GM21825 (cell line): ENCODE data around the gene METTL2A.
"Not testable (repeated sequence)": the region's sequence is repeated elsewhere in the genome, so short reads cannot be mapped to it uniquely, and the experiment has no call there.

Experiments used
- ATAC-seq: cut with Tn5 transposase; IDR thresholded peaks from one replicate; pipeline ENCODE4 v1.9.1; 2021; ENCODE audit warnings: mild to moderate bottlenecking, moderate library complexity; ENCODE audit not compliant: unreplicated experiment

The METTL2A gene

DNA sequence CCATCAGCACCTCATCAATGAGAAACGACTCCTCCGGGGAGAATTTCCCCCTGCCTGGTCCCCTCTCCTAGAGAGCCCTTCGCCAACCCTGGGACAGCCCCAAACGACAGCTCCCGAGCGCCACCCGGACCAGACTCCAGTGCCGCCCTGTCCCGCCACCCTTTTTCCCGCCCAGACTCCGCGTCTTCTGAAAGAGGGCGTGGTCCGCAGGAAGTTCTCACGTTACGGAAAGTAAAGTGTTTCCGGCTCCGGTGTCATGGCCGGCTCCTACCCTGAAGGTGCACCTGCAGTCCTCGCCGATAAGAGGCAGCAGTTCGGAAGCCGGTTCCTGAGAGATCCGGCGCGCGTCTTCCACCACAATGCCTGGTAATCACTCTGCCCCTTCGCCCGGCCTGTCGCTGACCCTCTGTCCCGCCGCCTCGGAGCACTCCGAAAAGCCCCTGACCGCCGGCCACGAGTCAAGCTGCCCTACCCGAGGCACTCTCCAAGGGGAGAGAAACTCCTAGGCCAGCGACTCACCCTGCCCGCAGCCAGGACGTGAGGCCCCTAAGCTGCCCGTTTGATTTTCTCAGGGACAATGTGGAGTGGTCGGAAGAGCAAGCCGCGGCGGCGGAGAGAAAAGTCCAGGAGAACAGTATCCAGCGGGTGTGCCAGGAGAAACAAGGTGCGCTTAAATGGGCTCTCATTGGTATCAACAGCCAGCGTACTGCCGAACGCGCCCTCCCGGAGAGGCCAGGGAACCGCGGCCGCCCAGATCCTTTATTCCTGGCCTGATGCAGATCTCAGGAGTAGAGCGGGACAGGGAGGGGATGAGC lies at the start of gene METTL2A:
Gene METTL2A, plus strand, starts transcription at position 251 of the 815 bp plus-strand sequence. Its CDS starts 6 bp downstream, at position 257.
- peak; percentile 93 for ATAC-seq

DNA sequence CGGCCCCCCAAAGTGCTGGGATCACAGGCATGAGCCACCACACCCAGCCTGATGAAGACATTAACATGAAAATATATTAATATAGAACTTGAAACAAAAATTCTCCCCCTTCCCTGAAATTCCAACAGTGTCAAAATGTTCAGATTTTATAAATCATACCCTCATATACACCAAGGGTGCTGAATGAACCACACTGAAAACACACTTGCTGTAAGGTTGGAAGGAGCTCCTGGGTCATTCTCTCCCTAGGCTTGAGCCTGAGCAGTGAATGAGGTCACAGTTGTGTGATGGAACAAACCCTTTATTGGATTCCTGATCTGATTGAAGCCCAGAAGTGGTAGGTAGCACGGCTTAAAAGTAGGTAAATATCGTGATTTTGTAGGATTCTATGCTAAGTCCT lies 43.4 kb upstream of the METTL2A start, which contains the start of gene EFCAB3:
Gene EFCAB3, plus strand, starts transcription at position 301 of the 400 bp plus-strand sequence. CDS start 2,427 bp downstream, outside the sequence.
- no peak for ATAC-seq

DNA sequence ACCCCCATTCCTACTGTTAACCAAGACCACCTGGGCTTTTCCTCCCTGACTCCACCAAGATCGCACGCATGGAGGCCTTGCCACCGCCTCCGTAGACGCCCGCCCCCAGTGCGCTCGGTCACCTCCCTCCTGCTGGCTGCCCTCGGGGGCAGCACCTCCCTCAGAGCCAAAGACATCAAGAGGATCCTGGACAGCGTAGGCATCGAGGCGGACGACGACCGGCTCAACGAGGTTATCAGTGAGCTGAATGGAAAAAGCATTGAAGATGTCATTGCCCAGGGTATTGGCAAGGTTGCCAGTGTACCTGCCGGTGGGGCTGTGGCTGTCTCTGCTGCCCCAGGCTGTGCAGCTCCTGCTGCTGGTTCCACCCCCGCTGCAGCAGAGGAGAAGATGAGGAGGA lies 42.1 kb upstream of the METTL2A start:
- no peak for ATAC-seq

DNA sequence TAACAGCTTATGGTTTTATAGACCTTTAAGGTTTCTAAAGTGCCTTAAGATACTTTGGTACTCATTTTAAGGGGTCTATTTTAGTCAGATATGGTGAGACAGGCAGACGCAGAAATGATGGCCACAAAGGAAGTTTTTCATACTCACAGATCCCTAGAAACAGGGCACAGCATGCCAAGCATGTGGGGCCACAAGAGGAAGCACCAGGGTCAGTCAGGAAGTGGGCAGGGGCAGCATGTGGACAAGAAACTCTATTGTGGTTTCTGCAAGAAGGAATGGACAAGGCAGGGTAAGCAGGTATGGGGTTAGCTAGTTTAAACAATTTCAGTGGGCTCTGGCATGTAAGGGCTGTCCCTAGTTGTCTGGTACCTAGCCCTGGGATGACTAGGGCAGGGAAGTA lies 34.8 kb upstream of the METTL2A start:
- ATAC-seq, result no peak

- ATAC-seq, result no peak
Measured at GRCh38 chr17:62392908-62393307, 30.8 kb upstream of the METTL2A start.

DNA sequence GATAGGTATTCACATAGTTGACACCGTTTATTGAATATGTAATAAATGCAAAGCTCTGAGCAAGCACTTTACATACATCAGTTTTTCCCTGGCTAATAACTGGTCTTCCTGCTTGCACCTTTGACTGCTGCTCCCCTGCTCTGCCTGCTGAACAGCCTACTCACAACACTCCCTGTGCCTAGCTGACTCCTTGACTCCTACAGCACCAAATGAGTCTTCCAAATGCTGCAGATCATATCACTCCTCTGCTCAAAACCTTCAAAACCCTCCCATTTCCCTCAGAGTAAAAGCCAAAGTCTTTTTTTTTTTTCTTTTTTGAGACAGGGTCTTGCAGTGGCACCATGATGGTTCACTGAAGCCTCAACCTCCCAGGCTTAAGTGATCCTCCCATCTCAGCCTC lies 24.8 kb upstream of the METTL2A start:
- no peak for ATAC-seq

DNA sequence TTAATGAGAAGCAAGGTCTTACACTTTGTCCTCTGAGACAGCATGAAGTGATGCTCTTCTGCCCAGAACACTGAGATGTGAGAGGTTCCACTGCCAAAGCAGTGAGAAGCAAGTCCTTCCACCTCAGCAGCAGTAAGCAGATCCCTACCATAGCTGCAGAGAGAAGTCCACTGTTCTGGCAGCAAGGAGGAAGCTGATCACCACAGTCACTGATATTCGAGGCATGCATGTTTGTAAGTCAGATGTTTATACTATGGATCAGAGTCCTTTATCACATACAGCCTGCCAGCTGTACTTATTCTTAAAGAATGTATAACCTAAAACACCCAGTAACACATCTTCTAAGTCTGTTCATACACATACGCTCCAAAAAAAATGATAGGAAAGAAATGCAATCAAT lies 18.2 kb upstream of the METTL2A start:
- no peak for ATAC-seq

- ATAC-seq, result not testable (repeated sequence)
Measured at GRCh38 chr17:62413090-62413489, 10.6 kb upstream of the METTL2A start.

DNA sequence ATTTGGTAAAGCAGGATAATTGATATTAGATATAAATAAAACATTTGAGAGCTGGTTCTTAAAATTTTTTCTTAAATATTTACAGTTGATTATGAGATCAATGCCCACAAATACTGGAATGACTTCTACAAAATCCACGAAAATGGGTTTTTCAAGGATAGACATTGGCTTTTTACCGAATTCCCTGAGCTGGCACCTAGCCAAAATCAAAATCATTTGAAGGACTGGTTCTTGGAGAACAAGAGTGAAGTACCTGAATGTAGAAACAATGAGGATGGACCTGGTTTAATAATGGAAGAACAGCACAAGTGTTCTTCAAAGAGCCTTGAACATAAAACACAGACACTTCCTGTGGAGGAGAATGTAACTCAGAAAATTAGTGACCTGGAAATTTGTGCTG lies 2.5 kb downstream of the METTL2A start:
- ATAC-seq, result not testable (repeated sequence)

- ATAC-seq, result not testable (repeated sequence)
Measured at GRCh38 chr17:62435251-62435650, 11.6 kb downstream of the METTL2A start.

DNA sequence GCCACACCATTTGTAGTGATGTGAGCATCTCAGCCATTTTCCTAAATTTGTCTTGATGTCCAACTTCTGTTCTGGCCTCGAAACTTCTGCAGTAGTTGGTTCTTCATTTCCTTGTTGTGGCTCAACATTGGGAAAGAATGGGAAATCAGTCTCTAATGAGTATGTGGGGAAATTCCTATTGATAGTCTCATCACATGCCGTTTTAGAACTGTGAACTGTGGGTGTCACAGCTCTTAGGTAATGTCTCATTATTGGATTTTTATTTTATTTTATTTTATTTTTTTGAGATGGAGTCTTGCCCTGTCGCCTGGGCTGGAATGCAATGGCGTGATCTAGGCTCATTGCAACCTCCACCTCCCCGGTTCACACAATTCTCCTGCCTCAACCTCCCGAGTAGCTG lies 17.5 kb downstream of the METTL2A start:
- ATAC-seq, result not testable (repeated sequence)

GRCh38 chr17:62444063-62444462 lies 20.4 kb downstream of the METTL2A start:
- no peak for ATAC-seq

GRCh38 chr17:62445791-62446190 lies 22.1 kb downstream of the METTL2A start:
- ATAC-seq, result not testable (repeated sequence)

DNA sequence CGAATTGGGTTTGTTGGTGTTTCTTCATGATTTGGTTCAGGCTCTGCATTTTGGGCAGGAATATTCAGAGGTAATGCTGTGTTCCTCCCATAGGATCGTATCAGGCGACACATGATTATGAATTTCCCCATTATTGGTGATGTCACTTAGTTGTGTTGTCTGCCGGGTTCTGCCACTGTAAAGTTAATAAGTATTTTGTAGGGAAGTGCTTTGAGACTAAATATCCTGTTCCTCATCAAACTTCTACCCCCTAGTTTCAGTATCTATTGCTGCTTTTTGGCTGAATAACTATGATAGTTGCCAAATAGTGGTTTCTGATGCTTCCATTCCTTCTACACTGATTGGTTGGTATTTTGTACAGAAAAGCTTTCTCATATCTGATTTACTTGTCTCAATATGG lies 28.5 kb downstream of the METTL2A start:
- ATAC-seq, result not testable (repeated sequence)

DNA sequence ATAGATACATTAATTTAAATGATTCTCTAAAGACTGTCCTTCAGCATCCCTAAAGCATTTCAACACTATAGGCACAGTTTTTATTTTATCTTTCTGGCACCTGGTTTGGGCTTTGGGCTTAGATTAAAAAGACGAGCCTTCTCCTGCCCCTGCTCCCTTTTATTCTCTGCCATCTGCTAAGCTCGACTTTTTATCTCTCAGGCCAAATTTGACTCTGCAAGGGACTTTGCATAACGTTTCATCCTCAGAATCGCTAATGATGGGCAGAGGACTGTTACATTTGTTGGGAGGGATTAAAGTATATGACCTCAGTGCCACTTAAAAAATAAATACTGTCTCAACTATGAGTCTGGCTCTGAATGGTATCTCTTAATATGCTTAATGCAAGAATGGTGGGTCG lies 29.3 kb downstream of the METTL2A start:
- not testable (repeated sequence) for ATAC-seq

DNA sequence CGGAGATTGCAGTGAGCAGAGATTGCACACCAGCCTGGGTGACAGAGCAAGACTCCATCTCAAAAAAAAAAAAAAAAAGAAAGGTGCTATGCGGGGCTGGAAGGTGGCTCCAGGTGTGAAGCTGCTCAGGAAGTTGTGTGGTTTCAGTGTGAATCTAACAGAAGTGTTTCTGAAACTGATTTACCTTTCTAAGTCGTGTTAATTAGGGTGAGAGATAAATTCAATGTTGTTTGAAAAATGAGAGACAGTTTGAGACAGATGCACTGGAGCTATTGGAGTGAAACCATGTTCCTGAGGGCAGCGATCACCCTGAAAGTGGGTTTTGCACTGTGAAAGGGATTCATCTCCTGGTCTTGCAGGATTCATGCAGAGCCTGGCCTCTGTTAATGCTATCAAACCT lies 30.0 kb downstream of the METTL2A start:
- peak; percentile 32 for ATAC-seq

DNA sequence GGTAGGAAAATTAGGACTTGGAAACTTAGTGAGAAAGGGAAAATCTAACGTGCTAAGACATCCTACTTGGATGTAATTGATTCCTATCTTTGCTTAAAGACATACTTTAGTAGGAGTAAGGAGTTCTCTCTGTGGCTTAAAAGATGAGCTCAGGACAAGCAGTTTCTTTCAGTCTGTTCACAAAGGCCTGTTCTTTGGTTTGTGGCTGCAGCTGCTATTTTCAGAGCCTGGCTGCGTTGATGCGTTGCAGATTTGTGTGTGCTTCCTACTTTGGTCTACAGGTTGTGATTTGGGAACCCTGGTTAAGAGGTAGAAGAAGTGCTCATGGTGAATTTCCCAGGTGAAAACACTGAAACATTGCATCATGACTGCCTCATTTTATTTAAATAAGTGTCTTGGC lies 30.4 kb downstream of the METTL2A start:
- peak; percentile 66 for ATAC-seq

DNA sequence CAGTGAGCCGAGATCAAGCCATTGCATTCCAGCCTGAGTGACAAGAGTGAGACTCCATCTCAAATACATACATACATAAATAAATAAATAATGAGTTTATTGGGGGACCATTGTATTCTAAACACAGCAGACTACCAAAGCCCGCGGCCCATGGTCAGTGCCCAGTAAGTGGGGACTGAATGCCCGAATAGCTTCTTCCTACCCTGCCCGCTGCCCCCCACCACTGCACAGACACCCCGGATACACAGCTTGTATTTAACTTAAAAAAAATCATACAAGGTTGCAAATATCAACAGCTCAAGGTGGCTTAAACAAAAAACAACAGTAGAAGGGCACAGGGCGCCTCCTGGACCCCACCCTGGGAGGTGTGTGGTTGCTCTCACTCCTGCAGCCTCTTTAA lies 32.3 kb downstream of the METTL2A start:
- no peak for ATAC-seq

DNA sequence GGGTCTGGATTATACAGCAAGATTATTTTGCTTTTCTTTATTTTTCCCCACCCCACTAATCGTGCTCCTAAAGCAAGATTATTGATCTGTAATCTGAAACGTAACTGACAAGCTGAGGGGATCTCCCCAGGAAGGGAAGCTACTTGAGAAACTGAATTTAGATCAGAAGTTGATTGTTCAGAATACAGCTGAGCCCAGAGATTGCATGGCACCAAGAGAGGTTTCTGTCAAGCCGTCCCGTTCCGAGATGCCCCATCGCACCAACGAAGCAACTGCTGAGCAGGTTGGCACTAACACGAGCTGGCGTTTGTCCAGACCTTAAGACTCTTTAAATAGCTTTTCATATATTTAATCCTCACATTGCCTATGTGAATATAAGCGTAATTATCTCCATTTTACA lies 34.8 kb downstream of the METTL2A start:
- not testable (repeated sequence) for ATAC-seq

GRCh38 chr17:62464422-62464821 lies 40.7 kb downstream of the METTL2A start:
- not testable (repeated sequence) for ATAC-seq

GRCh38 chr17:62465271-62465670 lies 41.6 kb downstream of the METTL2A start:
- not testable (repeated sequence) for ATAC-seq

DNA sequence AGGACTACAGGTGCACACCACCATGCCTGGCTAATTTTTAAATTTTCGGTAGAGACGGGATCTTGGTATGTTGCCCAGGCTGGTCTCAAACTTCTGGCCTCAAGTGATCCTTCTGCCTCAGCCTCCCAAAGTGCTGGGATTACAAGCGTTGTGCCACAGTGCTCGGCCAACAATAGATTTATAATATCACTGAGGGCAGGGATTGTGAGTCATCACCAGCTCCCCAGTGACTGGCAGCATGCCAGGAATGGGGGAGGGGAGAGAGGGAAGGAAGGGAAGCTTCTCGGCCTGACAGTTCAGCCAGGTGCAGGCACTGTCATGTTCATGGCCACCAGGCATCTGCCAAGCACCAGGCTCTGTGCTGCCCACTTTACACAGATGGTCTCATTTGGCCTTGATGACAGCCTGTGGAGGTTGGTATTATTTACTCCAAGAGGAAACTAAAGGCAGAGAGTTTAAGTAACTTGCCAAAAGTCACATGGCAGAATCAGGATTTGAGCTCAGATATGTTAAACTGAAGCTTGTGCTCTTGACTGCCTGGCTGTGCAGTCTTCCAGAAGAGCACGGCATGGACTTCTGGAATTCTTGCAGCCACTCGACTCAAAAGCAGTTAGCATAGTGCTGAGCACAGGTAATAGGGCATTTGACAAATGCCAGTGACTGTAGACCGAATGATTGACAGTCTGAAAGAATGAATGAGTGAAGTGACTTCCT lies 47.1 kb downstream of the METTL2A start:
- not testable (repeated sequence) for ATAC-seq
